Activated naive CD4-positive, alpha-beta T cell treated with anti-CD3 and anti-CD28 coated beads, Interleukin-2, amount 50 U/mL, for 72 hours (primary cell): Measurements from ENCODE around the gene DTNBP1. TPM values are rescaled to one million over a fixed set of nuclear protein-coding genes. Genes with fewer than 3 reads are reported as not detected.

Experiments
- ATAC-seq, 2 donors: fragments of 150-1000 bp; cut with Tn5 transposase; 2 replicates each; pipeline ENCODE4 v1.10.0; 2021; ENCODE audit warnings: mild to moderate bottlenecking in 2 of 2, moderate library complexity in 2 of 2
- DNase-seq, 2 donors: peaks; one replicate each; pipeline ENCODE4 v3.0.0; 2021 to 2022; ENCODE audit warnings: low spot score in 2 of 2
- H3K27ac Mint-ChIP-seq, 2 donors: one replicate each; pipeline ENCODE4 v1.8.0; 2022; ENCODE audit warnings: mild to moderate bottlenecking in 2 of 2, mixed read lengths in 2 of 2
- H3K36me3 Mint-ChIP-seq, 2 donors: one replicate each; pipeline ENCODE4 v1.8.0; 2022; ENCODE audit warnings: mixed read lengths in 2 of 2
- H3K9me3 Mint-ChIP-seq, 2 donors: one replicate each; pipeline ENCODE4 v1.8.0; 2022; ENCODE audit warnings: mixed read lengths in 2 of 2
- total RNA-seq, 2 donors: library from RNA; stranded (reverse); gene quantifications; one replicate each; pipeline ENCODE4 v1.2.3, GENCODE V29; 2022

Gene DTNBP1
- total RNA-seq, 2 donors from 2014 or later, result 14.1 to 24.5 TPM

DNA sequence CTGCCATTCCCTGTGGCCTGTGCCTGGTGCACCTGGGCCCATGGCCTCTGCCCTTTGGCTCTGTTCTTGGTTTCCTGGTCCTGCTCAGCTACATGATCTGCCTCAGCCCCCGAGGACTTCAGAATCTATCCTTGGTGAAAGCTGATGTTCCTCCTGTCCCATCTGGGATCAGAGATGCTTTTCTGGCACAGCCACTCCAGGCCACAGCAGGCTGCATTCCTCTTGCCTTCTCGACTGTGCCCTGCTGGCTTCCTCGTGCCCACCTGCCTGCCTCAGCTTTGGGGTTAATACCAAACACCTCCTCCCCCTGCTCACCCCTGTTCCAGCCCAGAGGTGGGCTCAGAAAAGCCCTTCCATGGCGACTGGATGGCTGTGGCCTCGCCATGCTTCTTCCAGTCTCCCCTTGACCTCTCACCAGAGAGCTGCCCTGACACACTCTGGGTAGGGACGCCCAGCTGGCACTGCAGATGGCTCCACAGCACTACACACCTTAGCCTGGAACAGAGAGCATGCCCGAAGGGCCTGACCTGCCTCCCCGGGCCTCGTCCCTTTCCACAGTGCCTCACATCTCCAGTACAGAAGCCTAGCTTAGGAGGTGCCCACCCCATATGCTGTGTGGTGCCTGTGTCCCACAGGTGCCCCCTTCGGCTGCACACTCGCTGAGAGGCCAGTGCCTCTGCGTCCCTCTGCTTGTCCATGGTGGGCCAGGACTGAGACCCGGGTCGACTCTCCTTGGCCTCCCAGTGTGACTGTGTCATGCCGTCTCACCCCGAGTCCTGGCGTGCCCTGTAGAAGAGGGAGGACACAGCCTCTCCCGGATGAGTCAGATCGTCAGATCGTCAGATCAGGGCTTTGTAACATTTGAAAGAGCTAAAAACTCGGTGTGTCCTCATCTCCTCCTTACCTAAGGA, 148.8 kb downstream of the DTNBP1 start:
- Mint-ChIP-seq H3K9me3 (no peaks in the 10 kb centered on the region), H3K27ac (peak overlapping the region; percentile 78 to 96), H3K36me3 (peaks cover 28 to 42% of the 10 kb centered on the region in 2 donors)
- no peak for DNase-seq
- ATAC-seq, result peak in 1 of 2 donors; percentile 8

DNA sequence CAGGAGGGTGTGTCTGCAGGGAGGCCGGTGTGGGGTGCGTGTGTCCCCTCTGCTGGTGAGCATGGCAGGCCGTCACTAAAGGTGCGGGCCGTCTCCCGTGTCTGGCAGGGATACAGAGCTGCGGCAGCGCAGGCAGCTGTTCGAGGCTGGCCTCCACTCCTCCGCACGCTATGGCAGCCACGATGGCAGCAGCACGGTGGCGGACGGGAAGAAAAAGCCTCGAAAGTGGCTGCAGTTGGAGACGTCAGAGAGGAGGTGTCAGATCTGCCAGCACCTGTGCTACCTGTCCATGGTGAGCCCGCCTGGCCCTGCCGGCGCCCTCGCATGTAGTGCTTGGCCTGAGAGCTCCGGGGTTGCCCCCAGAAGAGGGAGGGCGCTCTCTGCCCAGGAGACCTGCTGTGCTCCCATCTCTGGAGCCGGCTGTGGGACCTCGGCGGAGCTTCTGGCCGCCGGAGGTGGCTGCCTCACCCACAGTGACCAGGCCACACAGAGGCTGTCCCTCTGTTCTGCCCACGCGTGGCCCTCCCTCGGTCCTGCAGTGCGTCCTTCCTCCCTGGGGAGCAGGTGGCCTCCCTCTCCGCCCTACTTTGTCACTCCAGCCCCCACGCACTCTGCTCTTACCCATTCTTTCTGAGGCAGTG, 149.6 kb downstream of the DTNBP1 start:
- ATAC-seq (no peak), DNase-seq (no peak)
- Mint-ChIP-seq H3K9me3 (no peaks in the 10 kb centered on the region), H3K27ac (peak overlapping the region; percentile 78 to 96), H3K36me3 (peaks cover 27 to 46% of the 10 kb centered on the region in 2 donors)

DNA sequence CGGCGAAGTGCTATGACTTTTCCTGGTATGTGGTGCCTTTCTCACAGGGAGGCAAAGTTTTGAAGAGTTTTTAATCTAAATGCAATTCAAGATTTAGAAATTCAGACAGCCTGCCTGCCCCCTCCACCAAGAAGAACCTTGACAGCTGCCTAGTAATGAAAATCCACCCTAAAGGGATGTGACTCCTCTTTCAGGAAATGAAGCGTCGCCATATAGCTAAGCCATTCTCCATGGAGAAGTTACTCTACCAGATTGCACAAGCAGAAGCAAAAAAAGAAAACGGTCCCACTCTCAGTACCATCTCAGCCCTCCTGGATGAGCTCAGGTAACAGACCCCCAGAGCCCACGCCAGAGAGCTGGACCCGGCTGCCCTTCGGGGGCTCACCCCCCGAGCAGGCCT, 150.1 kb downstream of the DTNBP1 start:
- Mint-ChIP-seq H3K9me3 (no peaks in the 10 kb centered on the region), H3K36me3 (peaks cover 27 to 46% of the 10 kb centered on the region in 2 donors), H3K27ac (peak overlapping the region; percentile 78 to 85)
- DNase-seq (no peak), ATAC-seq (no peak)

GRCh38 chr6:15512126-15512525, 150.7 kb downstream of the DTNBP1 start:
- H3K9me3 Mint-ChIP-seq, result no peaks in the 10 kb centered on the region
- peak overlapping the region; percentile 78 to 85 for H3K27ac Mint-ChIP-seq
- no peak for ATAC-seq
- peaks cover 27 to 46% of the 10 kb centered on the region in 2 donors for H3K36me3 Mint-ChIP-seq
- DNase-seq, result no peak

DNA sequence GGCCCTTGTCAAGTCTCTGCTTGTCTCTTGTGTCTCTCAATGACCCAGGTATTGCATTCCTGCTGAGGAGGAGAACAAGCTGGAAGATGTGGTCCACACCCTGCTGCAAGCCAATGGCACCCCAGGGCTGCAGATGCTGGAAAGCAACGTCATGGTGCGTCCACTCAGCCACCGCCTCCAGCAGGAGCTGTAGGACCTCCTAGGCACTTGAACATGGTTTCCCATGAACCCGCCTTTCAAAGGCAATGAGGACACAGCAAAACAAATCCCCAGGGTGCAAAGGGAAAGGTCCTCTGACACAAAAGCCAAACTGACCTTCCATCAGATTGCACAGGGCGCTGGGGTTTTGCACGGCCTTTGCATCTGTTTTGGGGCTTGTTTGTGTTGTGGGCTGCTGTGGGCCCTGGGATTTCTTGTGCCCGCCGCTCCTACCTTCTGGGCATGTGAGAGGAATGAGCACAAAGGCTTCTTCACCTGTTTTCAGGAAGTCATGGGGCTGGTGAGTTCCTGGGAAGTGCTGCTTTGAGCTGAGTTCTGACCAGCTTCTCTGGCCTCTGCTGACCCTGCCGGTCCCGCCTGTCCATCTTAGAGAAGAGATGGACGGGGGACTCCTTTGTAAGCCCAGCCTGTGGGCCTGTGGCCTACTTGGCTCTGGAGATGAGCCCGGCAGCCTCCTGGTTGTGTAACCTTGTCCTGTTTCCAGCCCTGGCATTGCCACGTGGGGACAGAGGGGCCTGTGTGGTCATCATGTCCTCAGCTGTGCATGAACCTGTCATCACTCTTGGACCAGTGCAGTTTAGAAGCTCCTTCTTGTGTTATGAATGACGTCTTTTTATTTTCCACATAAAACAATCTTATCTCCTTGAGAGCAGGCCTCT, 151.3 kb downstream of the DTNBP1 start:
- H3K9me3 Mint-ChIP-seq, result no peaks in the 10 kb centered on the region
- H3K27ac Mint-ChIP-seq, result peak overlapping the region; percentile 82 to 96
- no peak for ATAC-seq
- DNase-seq, result no peak
- H3K36me3 Mint-ChIP-seq, result peaks cover 27 to 46% of the 10 kb centered on the region in 2 donors

DNA sequence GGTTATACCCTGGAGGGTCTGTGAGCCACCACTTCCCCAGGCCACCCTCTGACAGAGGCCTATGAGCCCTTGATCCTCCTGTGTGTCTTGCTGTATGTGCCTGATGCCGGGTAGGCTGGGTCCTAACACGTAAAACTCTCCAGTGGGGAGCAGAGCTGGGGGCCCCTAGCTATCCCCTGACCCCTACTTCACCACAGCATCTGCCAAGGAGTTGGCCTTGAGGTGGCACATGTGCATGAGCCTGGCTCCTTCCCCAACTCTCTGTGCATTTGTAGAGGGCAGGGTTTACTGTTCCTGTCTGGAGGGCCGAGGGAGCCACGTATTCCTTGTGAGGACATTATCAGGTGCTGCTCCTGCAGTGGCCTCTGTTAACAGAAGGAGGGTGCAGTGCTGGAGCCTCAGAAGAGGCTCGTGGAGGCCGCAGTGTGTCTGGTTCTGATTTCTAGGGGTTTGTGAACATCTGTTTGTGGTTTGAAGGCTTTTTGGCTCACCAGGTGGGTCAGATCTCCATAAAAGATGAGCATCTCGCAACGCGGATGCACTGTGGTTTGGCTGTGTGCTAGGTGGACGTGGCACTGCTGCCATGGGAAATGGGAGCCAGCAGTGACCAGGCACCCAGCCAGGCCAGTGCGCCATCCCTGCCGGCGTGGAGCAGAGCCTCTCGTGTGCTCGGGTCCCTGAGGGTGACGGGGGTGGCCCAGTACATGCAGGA, 152.1 kb downstream of the DTNBP1 start:
- Mint-ChIP-seq H3K36me3 (peaks cover 27 to 41% of the 10 kb centered on the region in 2 donors), H3K27ac (peak overlapping the region; percentile 82 to 96), H3K9me3 (no peaks in the 10 kb centered on the region)
- no peak for DNase-seq
- no peak for ATAC-seq

DNA sequence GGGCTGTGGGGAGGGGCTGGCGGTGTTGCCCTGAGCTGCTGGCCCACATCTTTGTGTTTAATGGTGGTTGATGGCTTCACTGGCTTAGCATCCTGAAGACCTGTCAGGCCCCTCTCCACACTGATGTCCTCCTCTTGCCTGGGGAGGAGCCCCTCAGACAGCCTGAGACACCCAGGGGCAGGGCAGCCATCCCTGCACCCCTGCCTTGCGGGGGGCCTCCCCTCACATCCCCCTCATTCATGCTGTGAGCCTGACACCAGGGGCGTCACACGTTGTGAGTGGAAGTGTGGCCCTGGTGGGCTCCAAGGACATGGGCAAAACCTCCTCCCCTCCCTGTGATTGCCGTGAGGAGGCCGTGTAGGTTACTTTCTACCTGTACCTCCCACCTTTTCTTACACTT, 152.7 kb downstream of the DTNBP1 start:
- H3K9me3 Mint-ChIP-seq, result no peaks in the 10 kb centered on the region
- DNase-seq, result no peak
- peak overlapping the region; percentile 82 to 96 for H3K27ac Mint-ChIP-seq
- no peak for ATAC-seq
- H3K36me3 Mint-ChIP-seq, result peaks cover 26 to 37% of the 10 kb centered on the region in 2 donors

- Mint-ChIP-seq H3K9me3 (no peaks in the 10 kb centered on the region), H3K27ac (peak overlapping the region; percentile 82 to 92), H3K36me3 (peaks cover 21 to 37% of the 10 kb centered on the region in 2 donors)
- DNase-seq (no peak), ATAC-seq (peak in 1 of 2 donors; percentile 55)
Observed at GRCh38 chr6:15509335-15509933, 153.4 kb downstream of the DTNBP1 start.

DNA sequence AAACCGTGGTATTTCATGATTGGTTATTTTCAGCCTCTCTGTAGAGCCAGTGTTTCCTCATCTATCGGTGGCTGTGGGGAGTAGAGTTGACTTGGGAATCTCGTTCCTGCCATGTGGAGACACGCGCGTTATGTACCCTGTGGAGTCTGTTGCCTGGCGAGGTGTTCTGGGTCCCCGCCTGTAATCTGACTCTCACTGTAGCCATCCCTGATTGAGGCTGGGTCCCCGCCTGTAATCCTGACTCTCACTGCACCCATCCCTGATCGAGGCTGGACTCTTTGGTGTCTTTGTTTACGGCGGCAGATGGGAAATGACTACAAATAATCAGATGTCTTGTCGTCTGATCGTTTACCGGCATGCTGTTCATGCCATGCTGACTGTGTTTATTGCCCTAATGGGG, 153.9 kb downstream of the DTNBP1 start:
- H3K9me3 Mint-ChIP-seq, result no peaks in the 10 kb centered on the region
- no peak for ATAC-seq
- H3K36me3 Mint-ChIP-seq, result peaks cover 18 to 38% of the 10 kb centered on the region in 2 donors
- no peak for DNase-seq
- peak overlapping the region; percentile 82 to 92 for H3K27ac Mint-ChIP-seq

DNA sequence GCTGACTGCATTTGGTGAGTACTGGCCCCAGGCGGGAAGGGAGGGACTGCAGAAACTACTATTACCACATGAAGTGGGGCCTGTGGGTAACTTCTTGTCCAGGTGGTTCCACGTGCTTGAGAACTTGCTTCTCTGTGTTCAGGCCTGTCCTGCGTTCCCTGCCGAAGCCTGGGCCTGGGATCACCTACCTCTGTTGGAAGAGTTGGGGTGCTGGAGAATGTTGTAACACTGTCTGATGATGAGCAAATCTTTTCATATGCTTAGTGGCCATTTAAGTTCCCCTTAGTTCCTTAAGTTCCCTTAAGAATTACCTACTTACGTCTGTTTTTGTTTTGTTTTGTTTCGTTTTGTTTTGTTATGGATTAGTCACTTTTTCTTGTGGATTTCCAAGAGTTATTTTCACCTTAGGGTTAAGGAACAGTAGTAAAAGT, 154.4 kb downstream of the DTNBP1 start:
- Mint-ChIP-seq H3K9me3 (no peaks in the 10 kb centered on the region), H3K36me3 (peaks cover 13 to 34% of the 10 kb centered on the region in 2 donors), H3K27ac (peak overlapping the region; percentile 82 to 86)
- ATAC-seq (no peak), DNase-seq (no peak)

GRCh38 chr6:15507746-15508145, 155.1 kb downstream of the DTNBP1 start:
- DNase-seq, result no peak
- no peaks in the 10 kb centered on the region for H3K9me3 Mint-ChIP-seq
- peak overlapping the region in 1 of 2 donors; percentile 82 for H3K27ac Mint-ChIP-seq
- no peak for ATAC-seq
- peaks cover 9 to 29% of the 10 kb centered on the region in 2 donors for H3K36me3 Mint-ChIP-seq

DNA sequence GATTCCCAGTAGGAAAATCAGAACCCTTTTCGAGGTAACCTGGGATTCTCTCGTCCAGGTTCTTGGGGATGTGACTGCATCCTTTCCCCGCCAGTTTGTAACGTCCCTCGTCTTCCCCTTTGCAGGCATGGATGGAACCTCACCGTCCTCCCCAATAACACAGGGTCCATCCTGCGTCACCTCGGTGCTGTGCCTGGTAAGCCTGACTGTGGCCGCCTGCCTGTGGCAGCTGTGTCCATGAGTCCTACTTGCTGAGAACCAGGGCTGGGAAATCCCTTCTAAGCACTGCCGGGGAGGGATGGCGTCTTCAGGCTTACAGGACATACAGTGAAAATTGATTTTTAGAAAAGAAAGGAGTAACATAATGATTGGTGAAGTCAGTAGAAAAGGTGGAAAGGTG, 155.6 kb downstream of the DTNBP1 start:
- Mint-ChIP-seq H3K36me3 (peaks cover 3 to 23% of the 10 kb centered on the region in 2 donors), H3K27ac (peak overlapping the region; percentile 10 to 74), H3K9me3 (no peaks in the 10 kb centered on the region)
- DNase-seq, result no peak
- ATAC-seq, result no peak

- DNase-seq (peak in 1 of 2 donors; percentile 39), ATAC-seq (no peak)
- no peaks in the 10 kb centered on the region for H3K9me3 Mint-ChIP-seq
- peaks cover 0 to 17% of the 10 kb centered on the region in 2 donors for H3K36me3 Mint-ChIP-seq
- peak overlapping the region in 1 of 2 donors; percentile 54 for H3K27ac Mint-ChIP-seq
Observed at GRCh38 chr6:15506066-15506465, 156.8 kb downstream of the DTNBP1 start.

- peak overlapping the region; percentile 54 to 57 for H3K27ac Mint-ChIP-seq
- peaks cover 0 to 17% of the 10 kb centered on the region in 2 donors for H3K36me3 Mint-ChIP-seq
Observed at GRCh38 chr6:15505463-15505918, 157.3 kb downstream of the DTNBP1 start.

DNA sequence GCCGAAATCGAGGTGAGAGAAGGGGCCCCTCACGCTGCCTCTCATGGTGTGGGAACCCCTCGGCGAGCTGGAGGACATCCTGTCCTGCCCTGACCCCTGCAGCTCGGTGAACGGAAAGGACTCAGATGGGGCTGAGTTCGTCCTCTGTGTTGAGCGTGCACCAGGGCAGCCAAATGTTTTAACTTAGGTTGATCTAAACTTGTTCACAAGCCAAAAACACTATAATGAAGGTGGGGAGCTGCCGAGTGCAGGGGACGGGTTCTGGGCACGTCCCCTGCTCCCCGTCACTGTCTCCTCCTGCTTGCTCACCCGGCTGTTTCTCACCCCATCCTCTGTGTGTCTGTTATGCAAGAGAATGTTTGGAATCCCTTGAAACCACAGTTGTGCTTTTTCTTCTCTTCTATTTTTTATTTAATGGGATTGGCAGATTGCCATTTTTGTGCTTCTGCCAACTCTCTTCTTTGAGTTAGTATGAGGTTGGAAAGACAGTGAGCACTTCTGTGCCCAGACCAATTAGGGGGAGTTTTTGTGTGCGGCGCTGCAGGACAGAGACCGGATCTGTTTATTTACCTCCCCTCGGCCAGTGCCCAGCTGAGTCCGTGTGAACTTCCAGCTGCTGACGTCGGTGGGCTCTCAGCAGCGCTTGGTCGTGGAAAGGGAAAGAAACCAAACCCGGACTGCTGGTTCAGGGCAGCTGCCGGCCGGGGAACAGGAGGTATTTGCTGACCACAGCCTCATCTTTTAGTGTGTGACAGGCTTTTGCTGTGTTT, 158.1 kb downstream of the DTNBP1 start:
- DNase-seq (no peak), ATAC-seq (no peak)
- H3K27ac Mint-ChIP-seq, result peak overlapping the region; percentile 54 to 81
- H3K36me3 Mint-ChIP-seq, result peaks cover 0 to 17% of the 10 kb centered on the region in 2 donors
- H3K9me3 Mint-ChIP-seq, result no peaks in the 10 kb centered on the region

More at GRCh38 chr6:15505463-15505918, 157.3 kb downstream of the DTNBP1 start:
- no peak for ATAC-seq
- H3K9me3 Mint-ChIP-seq, result no peaks in the 10 kb centered on the region
- peak in 1 of 2 donors; percentile 30 for DNase-seq
